ENCODE data around the gene TRAPPC5.

Gene TRAPPC5

DNA sequence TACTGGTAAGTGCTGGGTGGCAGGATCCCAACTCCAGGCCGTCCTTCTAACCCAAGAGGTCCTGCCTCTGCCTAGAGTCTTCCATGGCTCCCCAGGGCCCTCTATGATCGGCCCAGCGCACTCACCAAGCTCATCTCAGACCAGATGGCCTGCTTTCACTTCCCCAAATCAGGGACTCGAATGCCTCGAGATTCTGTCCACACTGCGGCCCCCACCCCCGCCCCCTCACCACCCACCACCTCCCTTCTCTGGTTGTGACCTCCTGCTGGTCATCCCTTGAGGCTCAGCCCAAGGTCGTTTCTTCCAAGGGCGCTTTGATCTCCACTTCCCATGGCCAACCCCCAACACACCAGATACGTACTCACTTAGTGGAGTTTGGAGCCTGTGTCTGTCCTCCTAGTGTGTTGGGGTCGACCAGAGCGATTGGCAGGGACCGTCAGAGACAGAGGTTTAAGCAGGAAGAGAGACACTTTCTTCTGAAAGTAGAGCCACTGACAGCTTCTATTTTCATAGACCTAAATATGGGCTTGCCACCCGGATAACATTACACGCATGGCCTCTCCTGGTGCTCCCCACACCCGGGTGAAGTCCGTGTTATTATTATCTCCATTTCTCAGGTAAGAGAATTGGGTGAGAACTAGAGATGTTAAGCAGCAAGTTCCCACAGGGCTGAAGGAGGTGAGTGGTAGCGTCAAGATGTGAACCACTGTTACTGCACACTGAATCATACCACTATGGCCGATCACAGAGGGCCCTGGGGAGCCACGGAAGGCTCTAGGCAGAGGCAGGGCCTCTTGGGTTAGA lies 21.2 kb downstream of the TRAPPC5 start, which contains the start of gene FCER2:
TSS of gene FCER2 (minus strand) at position 478 of the 804 bp plus-strand sequence. CDS start 2,371 bp downstream, outside the sequence.
- DNase-seq: peak; percentile 88

DNA sequence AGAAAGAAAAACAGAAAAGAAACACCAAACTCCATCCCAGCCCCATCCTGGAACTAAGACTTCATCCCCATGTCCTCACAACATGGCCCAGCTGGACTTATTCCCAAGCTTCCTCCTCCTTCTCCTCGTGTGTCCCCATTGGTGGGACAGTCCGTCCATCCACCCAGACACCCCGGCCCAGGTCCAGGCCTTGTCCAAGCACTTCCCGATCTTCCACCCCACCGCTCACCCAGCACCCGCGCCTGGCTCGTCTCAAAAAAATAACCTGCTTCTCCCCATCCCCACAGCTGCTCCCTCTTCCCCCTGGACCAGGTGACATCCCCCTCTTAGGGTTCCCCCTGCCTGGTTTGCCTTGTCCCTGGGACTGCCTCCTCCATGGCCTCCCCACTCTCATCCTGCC lies 22.7 kb downstream of the TRAPPC5 start:
- no peak for DNase-seq

DNA sequence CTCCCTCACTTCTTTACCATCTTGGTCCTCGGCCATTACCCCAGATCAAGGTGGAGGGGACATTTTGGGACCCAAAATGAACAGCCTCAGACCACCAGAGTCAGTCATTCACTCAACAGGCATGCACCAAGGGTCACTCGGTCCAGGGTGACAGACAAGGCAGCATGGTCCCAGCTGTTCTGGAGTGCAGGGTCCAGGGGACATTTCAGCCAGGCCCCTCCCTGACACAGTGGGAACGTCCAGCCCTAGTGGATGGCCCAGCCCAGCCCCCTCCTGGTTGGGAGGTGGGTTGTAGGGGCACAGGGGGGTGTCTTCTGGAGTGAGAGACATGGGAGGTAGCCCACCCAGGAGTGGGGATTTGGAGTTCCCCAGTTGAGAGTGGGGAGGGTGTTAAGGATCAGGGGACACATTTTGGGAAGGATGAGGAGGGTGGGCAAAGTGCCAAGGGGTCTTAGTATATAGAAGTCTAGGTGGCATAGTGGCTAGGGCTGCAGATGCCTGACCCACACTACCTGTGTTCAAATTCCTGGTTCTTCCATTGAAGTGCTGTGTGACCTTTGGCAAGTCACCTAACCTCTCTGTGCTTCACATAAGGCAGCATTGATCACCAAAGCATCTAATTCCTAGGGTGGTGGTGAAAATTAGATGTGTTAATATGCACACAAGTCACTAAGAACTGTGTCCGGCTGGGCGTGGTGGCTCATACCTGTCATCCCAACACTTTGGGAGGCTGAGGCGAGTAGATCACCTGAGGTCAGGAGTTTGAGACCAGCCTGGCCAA lies 23.8 kb downstream of the TRAPPC5 start:
- DNase-seq: no peak

DNA sequence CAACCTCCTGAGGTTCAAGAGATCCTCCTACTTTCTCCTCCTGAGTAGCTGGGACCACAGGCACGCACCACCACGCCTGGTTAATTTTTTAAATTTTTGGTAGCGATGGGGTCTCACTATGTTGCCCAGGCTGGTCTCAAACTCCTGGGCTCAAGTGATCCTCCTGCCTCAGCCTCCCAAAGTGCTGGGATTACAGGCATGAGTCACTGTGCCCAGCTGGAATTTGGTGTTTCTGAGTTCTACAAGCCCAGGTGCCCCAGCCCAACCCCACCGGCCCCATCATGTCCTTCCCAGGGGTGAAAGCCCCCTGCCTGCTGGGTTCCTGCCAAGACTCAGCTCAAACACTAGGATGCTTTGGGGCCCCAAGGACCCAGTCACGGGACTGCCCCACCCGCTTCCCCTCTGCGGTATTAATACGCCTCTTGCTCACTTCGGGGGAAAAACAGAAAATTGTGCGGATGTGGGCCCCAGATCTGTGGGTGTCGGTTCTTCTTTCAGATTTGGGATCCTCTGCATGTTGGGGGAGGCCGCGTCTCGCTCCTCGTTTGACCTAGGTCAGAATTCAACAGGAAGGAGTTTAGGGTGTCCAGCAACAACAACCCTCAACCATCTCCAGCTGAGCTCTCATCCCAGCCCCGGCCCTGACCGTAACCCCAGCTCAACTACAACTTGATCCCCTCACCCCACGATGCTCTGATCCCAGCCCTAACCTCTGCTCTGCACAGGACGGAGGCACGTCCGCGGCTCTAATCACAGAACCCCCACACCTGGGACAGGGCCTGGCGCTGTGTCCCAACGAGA lies 25.0 kb downstream of the TRAPPC5 start:
- peak; percentile 64 for DNase-seq

DNA sequence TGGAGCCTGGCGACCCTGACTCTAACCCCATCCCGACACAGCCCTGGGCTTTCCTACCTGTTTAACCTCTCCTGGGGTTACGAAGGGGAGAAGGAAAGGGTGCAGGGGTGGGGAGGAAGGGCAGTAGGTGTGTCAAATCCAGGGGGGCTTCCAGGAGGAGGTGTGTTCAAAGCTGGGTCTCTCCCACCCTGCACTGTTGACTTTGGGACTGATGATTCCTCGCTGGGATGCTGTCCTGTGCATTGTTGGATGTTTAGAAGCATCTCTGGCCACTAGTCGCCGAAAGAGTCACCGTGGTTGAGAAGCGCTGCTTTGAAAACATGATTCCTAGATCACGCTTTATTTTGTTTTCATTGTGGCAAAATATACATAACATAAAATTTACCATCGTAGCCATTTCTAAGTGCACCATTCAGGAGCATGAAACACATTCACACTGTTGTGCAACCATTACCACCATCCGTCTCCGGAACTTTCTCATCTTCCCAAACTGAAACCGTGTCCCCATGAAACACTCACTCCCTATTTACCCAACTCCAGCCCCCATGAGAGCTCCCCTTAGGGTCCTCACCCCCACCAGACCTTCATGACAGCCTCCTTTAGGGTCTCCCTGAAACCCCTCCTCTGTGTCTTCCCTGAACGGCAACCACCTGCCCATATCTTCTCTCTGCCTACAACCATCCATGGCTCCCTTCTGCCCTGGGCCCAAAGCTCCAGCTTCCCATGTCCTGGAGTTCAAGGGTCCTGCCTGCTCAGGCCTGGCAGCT lies 25.7 kb downstream of the TRAPPC5 start:
- no peak for DNase-seq

DNA sequence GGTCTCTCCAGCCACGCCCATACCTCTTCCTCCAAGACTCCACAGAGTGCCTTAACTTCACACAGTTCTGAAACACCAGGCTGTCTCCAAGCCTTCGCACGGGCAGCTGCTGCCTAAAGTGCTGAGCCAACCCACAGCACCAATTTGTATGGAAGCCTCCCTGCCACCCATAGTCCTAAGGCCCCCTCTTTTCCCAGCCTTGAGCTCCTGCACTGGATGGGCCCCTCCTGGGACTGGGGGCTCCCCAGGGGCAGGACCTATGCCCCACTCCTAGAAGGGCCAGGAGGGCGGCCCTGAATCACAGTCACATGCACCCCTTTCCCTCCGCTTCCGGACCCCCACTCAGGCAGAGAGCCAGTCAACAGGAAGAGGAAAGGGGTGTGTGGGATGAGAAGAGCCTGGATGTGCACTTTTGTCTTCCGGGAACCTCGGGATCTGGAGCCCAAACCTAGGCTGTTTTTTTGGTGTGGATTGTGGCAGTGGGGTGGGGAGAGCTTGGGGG lies 26.4 kb downstream of the TRAPPC5 start:
- DNase-seq: peak; percentile 39

DNA sequence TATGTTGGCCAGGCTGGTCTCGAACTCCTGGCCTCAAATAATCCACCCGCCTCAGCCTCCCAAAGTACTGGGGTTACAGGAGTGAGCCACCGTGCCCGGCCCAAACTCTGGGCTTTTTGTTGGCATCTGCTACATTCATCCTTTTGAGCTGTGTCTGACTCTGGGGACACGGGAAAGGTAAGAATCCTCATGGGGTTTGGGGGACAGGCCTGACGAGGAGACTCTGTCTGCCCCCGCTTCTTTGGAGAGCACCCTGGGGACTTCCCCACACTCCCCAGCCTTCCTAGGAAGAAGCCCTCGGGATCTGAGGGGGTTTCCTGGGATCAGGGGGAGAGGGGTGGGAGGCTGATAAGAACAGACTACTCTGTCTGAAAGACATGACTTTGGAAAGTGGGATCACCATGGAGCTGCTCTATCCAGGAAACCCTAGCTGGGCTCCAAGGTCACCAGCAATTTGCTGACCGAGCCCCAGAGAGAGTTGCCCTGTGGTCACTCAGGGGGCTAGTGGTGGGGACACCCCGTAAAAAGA lies 29.4 kb downstream of the TRAPPC5 start:
- DNase-seq: no peak

DNA sequence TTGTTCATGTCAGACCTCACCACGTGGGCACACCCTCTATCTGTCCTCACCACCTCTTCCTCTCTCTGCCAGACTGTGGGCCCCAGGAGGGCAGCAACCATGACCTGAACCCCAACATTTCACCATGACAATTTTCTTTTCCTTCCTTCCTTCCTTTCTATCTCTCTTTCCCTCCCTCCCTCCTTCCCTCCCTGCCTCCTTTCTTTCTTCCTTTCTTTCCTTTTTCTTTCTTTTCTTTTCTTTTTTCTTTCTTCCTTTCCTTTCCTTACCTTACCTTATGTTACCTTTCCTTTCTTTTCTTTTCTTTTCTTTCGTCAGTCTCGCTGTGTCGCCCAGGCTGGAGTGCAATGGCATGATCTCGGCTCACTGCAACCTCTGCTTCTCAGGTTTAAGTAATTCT lies 30.0 kb downstream of the TRAPPC5 start:
- DNase-seq: no peak

DNA sequence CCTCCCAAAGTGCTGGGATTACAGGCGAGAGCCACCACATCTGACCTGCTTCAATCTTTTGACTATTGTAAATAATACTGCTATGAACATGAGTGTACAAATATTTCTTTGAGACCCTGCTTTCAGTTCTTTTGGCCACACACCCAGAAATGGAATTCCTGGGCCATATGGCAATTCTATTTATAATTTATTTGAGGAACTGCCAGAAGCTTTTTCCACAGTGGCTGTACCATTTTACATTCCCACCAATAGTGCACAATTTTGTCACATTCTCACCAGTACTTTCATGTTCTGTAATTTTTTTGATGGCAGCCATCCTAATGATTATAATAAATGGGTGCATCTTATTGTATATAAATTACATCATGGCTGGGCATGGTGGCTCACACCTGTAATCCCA lies 35.0 kb downstream of the TRAPPC5 start:
- no peak for DNase-seq

DNA sequence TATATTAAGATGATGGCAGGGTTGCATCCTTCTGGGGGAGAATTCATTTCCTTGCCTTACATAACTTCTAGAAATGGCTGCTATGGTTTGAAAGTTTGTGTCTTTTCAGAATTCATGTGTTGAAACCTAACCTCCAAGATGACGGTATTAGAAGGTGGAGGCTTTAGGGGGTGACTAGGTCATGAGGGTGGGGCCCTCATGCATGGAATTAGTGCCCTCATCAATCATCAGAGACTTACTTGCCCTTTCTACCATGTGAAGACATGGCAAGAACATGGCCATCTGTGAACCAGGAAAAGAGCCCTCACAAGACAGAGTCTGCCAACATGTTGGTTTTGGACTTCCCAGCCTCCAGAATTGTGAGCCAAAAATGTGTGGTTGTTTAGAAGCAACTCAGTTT lies 36.1 kb downstream of the TRAPPC5 start:
- DNase-seq: no peak

DNA sequence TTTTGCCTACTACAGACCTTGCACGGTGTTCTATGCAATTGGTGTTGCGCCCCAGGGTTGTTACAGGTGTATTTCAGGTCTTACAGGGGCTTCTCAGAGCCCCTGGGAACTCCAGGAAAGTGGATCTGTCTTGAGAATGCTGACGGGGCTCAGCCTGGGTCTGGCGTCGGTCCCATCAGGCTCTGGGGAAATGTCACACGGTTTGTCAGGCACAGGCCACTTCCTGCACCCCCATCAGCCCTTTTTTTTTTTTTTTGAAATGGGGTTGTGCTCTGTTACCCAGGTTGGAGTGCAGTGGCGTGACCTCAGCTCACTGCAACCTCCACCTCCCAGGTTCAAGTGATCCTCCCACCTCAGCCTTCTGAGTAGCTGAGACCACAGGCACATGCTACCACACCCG lies 38.0 kb downstream of the TRAPPC5 start:
- no peak for DNase-seq

DNA sequence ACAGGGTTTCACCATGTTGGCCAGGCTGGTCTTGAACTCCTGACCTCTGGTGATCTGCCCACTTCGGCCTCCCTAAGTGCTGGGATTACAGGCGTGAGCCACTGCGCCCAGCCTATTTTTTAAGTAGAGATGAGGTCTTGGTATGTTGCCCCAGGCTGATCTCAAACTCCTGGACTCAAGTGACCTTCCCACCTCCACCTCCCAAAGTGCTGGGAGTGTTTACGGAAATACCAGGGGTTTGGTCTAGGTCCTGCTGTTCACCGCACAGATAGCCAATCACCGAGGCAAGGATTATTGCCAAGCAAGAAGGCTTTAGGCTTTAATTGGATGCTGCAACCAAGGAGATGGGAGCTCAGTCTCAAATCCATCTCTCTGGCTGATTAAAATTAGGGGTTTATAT lies 39.7 kb downstream of the TRAPPC5 start:
- no peak for DNase-seq

DNA sequence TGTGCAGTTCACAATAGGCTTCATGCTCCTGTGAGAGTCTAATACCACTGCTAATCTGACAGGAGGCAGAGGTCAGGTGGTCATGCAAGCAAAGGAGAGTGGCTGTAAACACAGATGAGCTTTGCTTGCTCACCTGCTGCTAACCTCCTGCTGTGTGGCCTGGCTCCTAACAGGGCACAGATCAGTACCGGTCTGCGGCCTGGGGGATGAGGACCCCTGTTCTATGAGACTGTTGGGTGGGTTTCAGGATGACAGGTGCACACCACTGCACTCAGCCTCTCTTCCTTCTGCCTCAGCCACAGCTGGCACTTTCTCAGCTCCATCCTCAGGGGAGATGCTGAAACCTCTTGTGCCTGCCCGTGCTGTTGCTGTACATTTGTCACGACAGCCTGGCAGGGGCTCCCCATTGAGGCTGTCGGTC lies 41.6 kb downstream of the TRAPPC5 start:
- peak; percentile 42 for DNase-seq

DNA sequence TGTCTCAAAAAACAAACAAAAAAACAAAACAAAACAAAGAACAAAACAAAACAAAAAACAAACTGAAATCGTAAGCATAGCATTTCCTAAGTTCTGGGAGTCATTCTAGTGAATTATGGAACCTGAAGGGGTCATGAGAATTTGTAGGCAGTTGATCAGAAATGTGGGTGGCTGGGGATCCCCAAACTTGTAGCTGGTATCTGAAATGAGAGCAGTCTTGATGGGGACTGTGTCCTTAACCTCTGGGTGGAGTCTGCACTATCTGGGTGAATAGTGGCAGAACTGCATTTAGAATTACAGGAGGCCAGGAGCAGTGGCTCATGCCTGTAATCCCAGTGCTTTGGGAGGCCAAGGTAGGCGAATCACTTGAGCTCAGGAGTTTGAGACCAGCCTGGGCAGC lies 45.2 kb downstream of the TRAPPC5 start:
- DNase-seq: no peak

DNA sequence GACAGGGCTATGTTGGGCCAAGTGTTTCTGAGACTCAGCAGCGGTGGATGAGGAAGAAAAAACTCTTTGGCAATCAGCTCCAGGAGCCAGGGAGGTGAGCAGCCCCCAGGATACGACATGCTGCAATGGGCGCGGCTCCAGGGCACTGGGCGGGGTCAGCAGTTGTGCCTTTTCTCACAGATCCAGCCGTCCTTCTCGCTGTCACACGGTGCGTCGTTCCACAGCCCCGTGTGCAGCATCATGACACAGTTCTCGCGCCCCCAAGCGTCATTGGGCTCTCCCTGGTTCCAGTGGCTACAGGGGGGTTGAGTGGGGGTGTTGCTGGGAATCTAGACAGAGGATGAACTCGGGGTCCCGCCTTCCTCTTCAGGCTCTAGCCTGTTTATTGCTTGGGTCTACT lies 48.6 kb downstream of the TRAPPC5 start:
- peak; percentile 33 for DNase-seq

DNA sequence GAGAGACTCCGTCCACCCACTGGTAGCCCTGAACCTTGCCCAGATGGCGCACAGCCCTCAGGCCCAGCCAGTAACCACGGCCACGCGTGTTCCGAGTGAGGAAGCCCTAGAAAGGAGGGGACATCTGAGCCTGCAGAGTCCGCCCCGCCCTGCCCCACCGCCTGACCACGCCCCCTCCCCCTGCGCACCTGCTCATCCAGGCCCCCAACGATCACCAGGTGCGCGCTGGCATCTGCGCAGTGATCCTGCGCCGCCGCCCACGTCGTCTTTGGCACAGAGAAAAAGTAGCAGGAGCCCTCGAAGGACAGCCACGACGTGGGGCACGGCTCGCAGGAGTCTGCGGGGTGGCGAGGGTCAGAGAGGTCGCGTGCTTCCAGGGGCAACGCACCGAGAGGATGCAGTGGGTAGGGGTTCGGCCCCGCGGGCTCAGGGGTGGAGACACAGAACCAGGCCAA lies 49.2 kb downstream of the TRAPPC5 start:
- DNase-seq: peak; percentile 62

DNA sequence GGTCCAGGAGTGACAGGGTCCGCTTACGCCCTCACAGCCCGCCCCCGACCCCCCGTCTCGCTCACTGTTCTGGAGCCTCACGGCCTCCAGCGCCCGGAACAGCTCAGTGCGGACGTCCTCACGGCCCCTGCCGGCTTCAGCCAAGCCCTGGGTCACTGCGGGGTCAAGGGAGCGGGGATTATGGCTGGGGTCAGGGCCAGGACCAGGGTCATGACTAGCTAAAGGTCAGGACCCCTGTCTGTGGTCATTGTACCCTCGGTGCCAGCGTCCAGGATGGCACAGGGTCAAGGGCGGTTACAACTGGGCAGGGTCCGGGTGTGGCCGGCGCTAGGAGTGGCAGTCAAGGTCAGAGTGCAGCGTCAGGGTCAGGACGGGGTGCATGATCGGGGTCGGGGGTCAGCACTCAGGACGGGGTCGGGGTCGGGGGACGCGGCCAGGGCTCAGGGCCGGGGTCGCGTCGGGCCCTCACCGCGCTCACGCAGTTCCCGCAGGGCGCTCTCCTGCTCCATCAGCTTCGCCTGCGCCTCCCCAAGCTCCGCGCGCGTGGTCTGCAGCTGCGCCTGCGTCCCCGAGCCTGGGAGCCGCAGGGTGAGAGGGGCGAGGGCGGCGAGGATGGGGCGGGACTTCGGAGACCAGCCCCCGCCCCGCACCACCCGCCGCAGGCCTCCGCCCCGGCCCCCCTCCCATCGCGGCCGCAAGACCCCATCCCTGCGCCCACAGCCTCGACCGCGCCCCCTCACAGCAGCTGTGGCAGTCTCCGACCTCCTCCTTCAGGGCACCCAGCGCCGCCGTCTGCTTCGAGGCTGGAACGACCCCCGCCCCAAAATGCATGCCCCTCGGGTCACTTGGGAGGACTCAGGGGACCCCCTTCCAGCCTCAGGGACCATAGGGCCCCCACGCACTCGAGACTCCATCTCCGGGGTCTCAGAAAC lies 49.9 kb downstream of the TRAPPC5 start:
- no peak for DNase-seq

DNA sequence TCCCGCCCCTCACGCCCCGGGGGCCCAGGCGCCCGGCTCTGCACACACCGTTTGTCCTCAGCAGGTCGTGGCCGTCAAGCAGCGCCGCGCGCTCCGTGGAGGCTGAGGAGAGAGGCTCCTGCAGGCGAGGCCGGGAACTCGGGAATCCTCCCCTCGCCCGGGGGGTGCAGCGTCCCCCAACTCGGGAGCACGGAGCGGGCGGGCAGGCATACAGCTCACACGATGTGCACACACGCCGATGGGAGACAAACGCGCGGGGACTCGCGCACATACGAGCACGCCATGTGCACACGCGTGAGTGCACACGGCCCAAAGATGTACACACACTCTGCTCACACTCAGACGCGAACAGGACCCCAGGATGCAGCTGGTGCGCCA lies 50.6 kb downstream of the TRAPPC5 start:
- no peak for DNase-seq

DNA sequence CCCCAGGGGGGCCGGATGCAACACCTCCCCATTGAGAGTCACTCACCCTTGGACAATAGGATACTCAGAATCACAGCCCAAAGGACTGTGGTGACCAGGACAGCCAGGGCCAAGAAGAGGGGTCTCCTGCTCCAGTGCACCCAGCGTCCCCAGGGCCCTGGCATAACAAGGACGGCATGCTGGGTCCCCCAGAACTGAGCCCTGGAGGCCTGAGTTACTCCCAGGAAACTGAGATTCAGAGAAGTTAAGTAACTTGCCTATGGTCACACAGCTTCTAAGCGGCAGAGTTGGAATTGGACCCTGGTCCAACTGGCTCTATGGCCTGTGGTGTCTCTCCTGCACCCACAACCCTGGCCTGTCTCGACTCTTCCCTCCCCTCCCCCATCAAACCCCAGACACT lies 51.0 kb downstream of the TRAPPC5 start:
- no peak for DNase-seq

DNA sequence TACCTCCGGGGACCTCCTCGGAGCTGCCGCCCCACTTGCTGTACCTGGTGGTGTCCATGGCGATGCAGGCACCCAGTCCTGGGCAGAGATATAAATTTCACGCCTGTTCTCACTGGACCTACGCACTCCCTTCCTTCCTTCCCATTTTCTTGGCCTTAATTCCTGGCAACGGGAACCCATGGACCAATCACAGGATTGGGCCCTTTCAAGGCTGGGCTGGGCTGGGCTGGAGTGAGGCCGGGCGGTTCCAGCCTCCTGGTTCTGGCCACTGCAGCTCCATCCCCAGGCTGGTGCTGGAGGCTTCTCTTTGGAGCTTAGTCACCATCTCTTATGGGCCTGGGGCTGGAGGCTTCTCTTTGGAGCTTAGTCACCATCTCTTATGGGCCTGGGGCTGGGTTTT lies 51.4 kb downstream of the TRAPPC5 start, which contains the start of gene CLEC4G:
TSS of gene CLEC4G (minus strand) at position 66 of the 400 bp plus-strand sequence. CDS start at position 58, 8 bp downstream.
- no peak for DNase-seq

DNA sequence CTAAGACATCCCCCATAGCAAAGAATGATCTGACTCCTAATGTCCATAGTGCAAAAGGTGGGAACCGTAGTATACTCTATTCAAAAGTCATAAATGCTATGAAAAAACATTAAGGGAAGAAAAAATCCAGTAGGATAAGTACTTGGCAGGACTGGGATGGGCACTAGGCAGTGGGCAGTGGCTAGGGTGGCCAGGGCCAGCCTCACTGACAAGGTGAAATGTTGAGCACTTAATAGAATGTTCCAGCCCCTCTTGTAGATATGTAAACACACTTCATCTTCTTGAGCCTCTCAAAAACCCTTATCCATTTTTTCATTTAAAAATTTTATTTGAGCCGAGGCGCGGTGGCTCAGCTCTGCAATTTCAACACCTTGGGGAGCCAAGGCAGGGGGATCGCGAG lies 52.7 kb downstream of the TRAPPC5 start:
- DNase-seq: no peak
